Measurements from ENCODE around the gene INSYN2A.

Gene INSYN2A

DNA sequence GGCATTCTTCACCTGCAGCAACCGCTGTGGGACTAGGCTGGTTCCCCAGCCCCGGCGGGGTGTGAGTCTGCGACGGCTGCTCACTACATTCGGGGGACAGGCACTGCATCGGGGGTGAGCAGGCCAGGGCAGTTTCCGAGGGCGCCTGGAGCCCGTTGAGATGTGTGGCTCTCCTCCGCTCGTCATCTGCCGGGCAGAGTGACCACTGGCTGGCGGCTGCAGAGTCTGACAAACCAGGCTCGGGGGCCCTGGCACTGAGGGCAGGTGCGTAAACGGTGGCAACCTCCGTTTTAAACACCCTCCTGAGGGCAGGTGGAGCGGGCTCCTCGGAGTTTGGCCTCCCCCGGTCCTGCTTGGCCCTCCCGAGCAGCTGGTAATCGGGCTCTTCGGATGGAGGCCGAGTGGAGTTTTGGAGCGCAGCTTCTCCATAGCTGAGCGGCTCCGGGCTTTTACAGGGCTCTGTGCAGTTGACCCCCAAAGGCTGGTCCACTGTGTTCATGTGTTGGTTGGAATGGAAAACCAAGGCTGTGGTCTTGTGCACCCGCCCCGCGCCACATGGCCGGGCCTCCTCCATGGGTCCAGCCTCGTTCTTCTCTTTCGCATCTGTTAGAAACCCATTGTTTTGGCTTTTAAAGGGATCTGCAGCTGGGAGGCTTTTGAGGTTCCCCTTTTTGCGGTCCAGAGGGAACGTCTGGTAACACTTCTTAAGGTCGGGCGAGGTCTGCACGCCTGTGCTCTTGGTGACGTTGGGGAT is 20.9 kb downstream of the INSYN2A start:
- no peak for DNase-seq (ENCODE audit: low read depth)
- TF ChIP-seq, protein P1, sequence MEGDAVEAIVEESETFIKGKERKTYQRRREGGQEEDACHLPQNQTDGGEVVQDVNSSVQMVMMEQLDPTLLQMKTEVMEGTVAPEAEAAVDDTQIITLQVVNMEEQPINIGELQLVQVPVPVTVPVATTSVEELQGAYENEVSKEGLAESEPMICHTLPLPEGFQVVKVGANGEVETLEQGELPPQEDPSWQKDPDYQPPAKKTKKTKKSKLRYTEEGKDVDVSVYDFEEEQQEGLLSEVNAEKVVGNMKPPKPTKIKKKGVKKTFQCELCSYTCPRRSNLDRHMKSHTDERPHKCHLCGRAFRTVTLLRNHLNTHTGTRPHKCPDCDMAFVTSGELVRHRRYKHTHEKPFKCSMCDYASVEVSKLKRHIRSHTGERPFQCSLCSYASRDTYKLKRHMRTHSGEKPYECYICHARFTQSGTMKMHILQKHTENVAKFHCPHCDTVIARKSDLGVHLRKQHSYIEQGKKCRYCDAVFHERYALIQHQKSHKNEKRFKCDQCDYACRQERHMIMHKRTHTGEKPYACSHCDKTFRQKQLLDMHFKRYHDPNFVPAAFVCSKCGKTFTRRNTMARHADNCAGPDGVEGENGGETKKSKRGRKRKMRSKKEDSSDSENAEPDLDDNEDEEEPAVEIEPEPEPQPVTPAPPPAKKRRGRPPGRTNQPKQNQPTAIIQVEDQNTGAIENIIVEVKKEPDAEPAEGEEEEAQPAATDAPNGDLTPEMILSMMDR (IDR thresholded peaks at IDR 0.05; ENCODE audit: insufficient read depth, low read depth, low read length, missing control alignments): no peak
- H3K4me3 ChIP-seq (ENCODE audit: low read length): no peak overlapping the region

DNA sequence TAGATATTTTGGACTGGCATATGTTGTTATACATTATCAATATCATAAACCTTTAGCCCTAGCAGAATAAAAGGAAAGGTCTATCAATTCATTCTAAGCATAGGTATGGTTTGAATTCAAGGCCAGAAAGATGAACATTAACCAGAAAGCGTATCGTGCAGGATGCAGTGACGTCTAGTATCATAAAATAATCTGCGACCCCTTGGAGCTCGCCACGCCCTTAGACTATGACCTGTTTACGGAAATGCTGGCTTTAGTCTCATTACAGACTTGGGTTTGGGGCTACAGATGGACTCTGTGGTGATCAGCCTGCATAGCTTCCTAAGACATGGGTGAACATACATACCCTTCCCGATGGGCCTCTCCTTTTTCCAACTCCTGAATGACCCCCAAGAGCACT is 21.5 kb downstream of the INSYN2A start:
- TF ChIP-seq, protein P1 (IDR thresholded peaks at IDR 0.05; ENCODE audit: insufficient read depth, low read depth, low read length, missing control alignments): no peak
- DNase-seq (ENCODE audit: low read depth): no peak
- H3K4me3 ChIP-seq (ENCODE audit: low read length): no peak overlapping the region

DNA sequence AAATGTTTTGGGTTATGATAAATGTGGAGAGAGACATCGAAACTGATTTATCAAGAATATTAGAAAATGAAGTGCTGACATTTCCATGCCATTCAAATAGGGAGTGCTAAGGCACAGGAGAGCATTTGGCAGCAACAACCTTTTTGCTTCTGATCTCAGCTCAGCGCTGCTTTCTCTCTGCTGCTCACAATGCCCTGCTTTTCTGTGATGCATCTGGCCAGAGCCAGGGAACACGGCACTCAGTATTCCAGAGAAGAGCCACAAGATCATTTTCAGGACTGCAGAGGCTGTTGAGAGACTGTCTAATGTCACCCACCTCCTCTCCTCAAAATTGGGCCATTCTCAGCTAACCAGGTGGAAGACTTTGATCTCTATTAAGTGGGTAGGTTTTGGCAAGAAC is 28.1 kb downstream of the INSYN2A start:
- DNase-seq (ENCODE audit: low read depth): no peak
- TF ChIP-seq, protein P1 (IDR thresholded peaks at IDR 0.05; ENCODE audit: insufficient read depth, low read depth, low read length, missing control alignments): no peak
- no peak overlapping the region for H3K4me3 ChIP-seq (ENCODE audit: low read length)

DNA sequence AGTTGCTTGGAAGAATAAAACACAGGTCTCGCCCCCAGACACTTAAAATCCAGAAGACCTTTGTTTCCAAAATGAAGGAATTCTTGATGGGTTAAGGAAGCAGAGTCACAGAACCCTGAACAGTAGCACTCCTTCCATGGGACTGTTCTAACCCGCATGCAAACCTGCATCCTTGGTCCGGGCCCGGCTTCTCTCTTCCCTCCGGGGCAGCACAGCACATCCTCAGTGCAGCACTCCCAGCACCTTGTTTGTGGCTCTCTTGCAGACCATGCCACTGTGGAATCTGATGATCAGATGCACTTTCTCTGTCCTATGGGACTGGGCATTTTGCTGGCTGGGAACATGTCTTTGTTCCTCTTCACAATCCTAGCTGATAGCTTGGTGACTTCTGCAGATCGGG is 33.5 kb downstream of the INSYN2A start:
- no peak overlapping the region for H3K4me3 ChIP-seq (ENCODE audit: low read length)
- no peak for DNase-seq (ENCODE audit: low read depth)
- TF ChIP-seq, protein P1 (IDR thresholded peaks at IDR 0.05; ENCODE audit: insufficient read depth, low read depth, low read length, missing control alignments): no peak

DNA sequence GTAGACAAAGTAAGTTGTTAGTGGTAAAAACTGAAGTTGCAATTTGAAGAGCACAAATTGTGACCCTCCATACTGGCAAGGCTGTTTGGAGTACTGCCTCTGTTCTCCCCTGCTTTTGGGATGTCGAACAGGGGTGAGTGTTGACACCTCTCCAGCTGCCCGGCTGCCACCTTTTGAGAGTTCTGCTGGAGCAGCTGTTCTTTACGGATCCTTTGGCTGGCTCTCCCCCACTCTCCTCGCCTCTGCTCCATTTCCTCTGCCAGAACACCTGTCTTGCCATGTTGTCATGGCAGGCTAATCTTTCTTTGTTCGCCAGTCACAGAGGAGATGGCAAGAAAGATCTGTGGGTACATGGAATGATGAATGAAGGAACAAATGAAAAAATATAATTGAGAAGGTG is 34.9 kb downstream of the INSYN2A start:
- DNase-seq (ENCODE audit: low read depth): no peak
- TF ChIP-seq, protein P1 (IDR thresholded peaks at IDR 0.05; ENCODE audit: insufficient read depth, low read depth, low read length, missing control alignments): no peak
- H3K4me3 ChIP-seq (ENCODE audit: low read length): no peak overlapping the region

DNA sequence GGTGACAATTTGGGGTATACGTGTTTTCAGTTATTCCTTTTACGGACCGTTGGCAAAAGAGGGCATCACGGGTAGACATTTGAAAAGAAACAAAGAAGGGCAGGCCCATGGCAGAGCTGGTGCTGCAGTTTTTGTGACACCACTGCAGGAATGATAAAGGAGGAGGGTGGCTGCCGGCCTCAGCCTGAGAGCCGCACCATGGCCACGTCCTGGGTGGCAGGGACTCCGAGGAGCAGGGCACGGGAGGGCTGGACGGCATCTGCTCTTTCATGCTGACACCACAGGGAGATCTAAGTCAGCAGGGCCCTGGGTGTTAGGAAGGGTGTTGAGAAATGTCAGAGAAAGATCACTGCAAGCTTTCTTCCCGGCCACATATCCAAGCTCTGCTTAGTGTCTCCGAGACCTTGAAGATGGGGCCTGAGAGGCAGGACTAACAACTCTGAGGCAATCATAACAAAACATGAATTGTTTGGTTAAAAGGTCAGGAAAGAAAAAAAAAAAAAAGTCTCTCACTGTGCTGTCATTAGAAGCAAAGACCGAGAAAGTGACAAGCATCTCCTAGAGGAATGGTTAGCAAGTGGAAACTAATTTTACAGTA is 36.6 kb downstream of the INSYN2A start:
- DNase-seq (ENCODE audit: low read depth): no peak
- TF ChIP-seq, protein P1 (IDR thresholded peaks at IDR 0.05; ENCODE audit: insufficient read depth, low read depth, low read length, missing control alignments): no peak
- no peak overlapping the region for H3K4me3 ChIP-seq (ENCODE audit: low read length)

DNA sequence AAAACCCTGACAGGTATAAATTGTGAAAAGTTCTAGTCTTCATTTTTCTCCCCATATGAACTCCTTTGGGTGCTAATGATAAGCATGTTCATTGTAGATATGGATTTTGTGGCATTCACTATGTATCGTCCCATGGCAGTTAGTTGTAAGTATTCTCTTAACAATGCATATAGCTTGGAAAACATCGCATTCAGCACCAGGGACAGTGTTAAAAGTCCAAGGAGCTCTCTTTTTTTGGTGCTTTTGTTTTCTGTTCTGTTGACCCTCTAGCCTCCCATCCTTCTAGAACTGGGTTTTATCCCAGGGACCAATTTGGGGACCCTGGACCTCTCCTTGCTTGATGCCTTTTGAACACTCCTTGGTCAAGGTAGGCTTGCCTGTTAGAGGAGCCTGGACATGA is 37.7 kb downstream of the INSYN2A start:
- H3K4me3 ChIP-seq (ENCODE audit: low read length): no peak overlapping the region
- TF ChIP-seq, protein P1 (IDR thresholded peaks at IDR 0.05; ENCODE audit: insufficient read depth, low read depth, low read length, missing control alignments): no peak
- no peak for DNase-seq (ENCODE audit: low read depth)
